GM10266 (cell line): Measurements from ENCODE around the gene RAI1.

Experiments
- DNase-seq: peaks from one replicate; pipeline ENCODE4 v3.0.0; 2012; ENCODE audit errors: extremely low spot score
- CTCF ChIP-seq: IDR thresholded peaks from 2 replicates; pipeline ENCODE4 v1.5.1; 2012; ENCODE audit warnings: mild to moderate bottlenecking, low read depth; ENCODE audit not compliant: control insufficient read depth, insufficient read depth; ENCODE audit errors: missing control alignments

RAI1 gene

DNA sequence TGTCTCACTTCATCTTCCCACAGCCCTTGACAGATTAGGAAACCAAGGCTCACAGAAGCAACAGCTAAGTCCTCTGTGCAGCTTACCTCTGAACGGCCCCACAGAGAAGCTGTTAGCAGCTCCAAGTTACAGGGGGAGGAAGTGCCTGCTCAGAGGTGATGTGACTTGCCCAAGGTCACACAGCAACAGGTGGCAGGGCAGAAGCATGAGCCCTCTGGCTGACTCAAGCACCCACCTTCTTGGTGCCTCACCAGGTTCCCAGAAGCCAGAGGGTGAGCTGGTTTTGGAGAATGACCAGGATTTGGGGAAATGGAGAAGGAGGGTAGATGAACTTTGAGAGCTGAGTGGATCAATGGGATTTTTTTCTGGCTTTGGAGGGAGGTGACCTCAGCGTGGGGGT is 14.0 kb upstream of the RAI1 start:
- no peak for TF ChIP-seq CTCF
- DNase-seq = no peak

GRCh38 chr17:17667947-17668346 is 13.3 kb upstream of the RAI1 start:
- no peak for TF ChIP-seq CTCF
- DNase-seq = no peak

DNA sequence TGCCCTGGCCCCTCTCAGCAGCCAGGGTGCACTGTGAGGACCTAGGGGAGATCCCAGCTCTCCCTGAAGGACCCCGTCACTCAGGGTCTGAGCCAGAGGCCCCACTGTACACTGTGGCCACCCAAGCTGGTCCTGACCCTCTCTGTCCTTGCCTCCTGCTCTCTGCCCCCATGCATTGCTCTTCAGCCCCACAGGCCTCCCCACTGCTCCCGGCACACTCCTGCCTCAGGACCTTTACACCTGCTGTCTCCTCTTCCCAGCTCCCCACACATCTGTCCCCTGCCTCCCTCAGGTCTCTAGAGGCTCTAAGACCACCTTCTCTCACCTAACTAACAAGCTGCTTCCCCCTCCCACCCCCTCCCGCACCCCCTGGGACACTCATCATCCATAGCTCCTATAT is 12.9 kb upstream of the RAI1 start:
- no peak for TF ChIP-seq CTCF
- no peak for DNase-seq

DNA sequence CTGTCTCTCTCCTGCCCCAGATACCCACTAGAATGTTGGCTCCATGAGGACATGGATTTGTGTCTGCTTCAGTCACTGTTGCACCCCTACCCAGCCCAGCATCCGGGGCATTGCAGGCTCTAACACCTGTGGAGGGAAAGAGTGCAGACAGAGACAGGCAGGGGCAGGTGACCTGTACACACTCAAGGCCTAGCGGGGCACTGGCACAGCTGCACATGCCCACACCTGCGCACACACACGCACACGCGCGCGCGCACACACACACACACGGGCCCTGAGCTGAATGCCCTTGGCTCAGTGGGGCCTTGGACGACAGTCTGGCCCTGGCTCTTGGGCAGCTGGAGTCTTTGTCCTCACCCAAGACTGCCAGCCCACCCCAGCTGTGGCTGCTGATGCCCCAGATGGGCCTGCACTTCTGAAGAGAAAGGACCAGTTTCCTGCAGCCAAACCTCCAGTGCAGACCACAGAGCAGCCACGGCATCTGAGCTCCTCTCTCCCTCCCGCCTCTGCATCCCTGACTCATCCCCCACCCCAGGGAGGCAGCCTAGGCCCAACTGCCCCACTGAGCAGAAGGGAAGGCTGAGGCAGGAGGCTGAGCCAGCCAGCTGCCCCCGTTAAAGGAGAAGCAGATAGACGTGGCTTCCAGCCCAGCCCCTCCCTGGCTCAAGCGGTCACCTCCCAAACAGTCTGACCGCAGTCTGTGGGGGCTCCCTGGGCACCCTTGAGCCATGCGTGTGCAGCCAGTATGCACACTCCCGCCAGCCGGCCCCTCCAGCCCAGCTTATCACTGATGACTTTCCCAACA is 12.3 kb upstream of the RAI1 start:
- no peak for TF ChIP-seq CTCF
- no peak for DNase-seq

DNA sequence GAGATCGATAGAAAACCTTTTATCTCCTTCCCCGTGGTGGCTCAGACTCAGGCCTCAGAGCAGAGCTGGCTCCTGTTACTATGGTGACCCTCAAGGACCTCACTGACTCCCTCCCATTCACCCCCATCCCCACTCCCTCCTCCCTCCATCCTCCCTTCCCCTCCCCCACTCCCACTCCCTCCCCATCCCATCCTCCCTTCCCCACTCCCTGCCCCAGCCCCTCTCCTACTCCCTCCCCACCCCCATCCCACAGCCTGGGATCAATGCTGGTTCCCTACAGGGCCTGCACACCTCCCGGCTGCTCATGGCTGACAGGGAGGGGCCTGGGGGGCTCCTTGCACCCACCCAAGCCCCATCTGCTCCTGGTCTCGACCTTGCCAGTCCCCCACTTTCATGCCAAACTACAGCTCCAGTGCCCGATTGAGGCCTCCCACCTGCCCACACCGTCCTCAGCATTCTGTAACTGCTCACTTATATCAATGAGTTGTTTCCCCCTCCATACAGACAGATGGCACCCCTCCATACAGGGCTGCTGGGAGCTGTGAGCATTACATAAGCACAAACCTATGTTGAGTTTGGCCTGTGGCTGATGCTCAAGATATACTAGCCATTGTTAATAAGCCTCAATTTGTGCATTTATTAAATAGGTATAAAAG is 11.6 kb upstream of the RAI1 start:
- no peak for TF ChIP-seq CTCF
- DNase-seq = no peak

- no peak for TF ChIP-seq CTCF
Observed at GRCh38 chr17:17670701-17671305, 10.5 kb upstream of the RAI1 start.

More at GRCh38 chr17:17670701-17671305, 10.5 kb upstream of the RAI1 start:
- DNase-seq = no peak
